Prostate gland (tissue), 2 donors: ENCODE data around the gene FRMD3.

ENCODE experiments used
- POLR2A ChIP-seq: fragments of 450-650 bp; IDR thresholded peaks from one replicate; pipeline ENCODE4 v1.6.1; 2016; ENCODE audit warnings: antibody characterized with exemption, mild to moderate bottlenecking
- POLR2AphosphoS5 ChIP-seq: sonication (generic); formaldehyde crosslinking; IDR thresholded peaks from one replicate; pipeline ENCODE4 v1.6.1; 2017; ENCODE audit warnings: antibody characterized with exemption
- TF ChIP-seq, protein P1 (sequence below), 4 experiments: fragments of 200-600 bp in 2 of 4; fragments of 450-650 bp in 2 of 4; sonication (generic) in 2 of 4; IDR thresholded peaks; 1 replicate in 3 of 4; 2 replicates in 1 of 4; pipeline ENCODE4 v1.5.1; 2016 to 2019; ENCODE audit warnings: antibody characterized with exemption in 4 of 4, mild to moderate bottlenecking in 2 of 4, moderate library complexity in 2 of 4

DNA sequence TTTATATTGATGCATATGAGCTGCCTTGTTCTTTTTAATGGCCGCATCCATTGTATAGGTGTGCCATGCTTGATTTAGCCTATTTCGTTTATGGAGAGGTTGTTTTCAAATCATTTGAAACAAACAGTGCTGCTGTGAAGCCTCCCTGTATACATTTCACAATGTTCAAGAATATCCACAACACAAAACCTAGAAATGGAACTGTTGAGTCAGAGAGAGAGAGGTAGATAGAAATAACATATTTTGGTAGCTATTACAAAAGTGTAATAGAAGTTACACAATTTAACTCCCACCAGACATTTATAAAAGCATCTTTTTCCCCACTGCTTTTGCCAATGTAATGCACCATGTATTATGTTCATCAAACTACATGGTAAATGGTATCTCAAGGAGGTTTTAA lies 82.0 kb downstream of the FRMD3 start:
- TF ChIP-seq, protein P1, sequence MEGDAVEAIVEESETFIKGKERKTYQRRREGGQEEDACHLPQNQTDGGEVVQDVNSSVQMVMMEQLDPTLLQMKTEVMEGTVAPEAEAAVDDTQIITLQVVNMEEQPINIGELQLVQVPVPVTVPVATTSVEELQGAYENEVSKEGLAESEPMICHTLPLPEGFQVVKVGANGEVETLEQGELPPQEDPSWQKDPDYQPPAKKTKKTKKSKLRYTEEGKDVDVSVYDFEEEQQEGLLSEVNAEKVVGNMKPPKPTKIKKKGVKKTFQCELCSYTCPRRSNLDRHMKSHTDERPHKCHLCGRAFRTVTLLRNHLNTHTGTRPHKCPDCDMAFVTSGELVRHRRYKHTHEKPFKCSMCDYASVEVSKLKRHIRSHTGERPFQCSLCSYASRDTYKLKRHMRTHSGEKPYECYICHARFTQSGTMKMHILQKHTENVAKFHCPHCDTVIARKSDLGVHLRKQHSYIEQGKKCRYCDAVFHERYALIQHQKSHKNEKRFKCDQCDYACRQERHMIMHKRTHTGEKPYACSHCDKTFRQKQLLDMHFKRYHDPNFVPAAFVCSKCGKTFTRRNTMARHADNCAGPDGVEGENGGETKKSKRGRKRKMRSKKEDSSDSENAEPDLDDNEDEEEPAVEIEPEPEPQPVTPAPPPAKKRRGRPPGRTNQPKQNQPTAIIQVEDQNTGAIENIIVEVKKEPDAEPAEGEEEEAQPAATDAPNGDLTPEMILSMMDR (IDR thresholded peaks at IDR 0.05) = no peak
- TF ChIP-seq POLR2A (no peak), POLR2AphosphoS5 (no peak)
